OCI-LY1 (cell line): Measurements from ENCODE around the gene NT5C2.

ENCODE experiments used
- H2AFZ ChIP-seq: fragments of 200-600 bp; sonication (generic), shearing (Covaris generic); 2 replicates; pipeline ENCODE4 v1.6.0; 2014; ENCODE audit warnings: antibody characterized with exemption, mild to moderate bottlenecking, low read length
- H3F3A ChIP-seq: fragments of 200-600 bp; sonication (generic), shearing (Covaris generic); 2 replicates; pipeline ENCODE4 v1.6.0; 2014; ENCODE audit warnings: mild to moderate bottlenecking, antibody characterized with exemption, low read length, moderate library complexity; ENCODE audit not compliant: insufficient read depth
- H3K27ac ChIP-seq: fragments of 200-600 bp; sonication (generic); 2 replicates; pipeline ENCODE4 v1.5.1; 2014; ENCODE audit warnings: low read length, mixed run types, mild to moderate bottlenecking, low read depth; ENCODE audit not compliant: poor library complexity, severe bottlenecking
- H3K27me3 ChIP-seq: fragments of 200-600 bp; sonication (generic); 2 replicates; pipeline ENCODE4 v1.6.0; 2014; ENCODE audit warnings: antibody characterized with exemption, mild to moderate bottlenecking, low read length, moderate library complexity; ENCODE audit not compliant: insufficient read depth
- H3K36me3 ChIP-seq: fragments of 200-600 bp; sonication (generic); 2 replicates; pipeline ENCODE4 v1.6.1; 2014; ENCODE audit warnings: mild to moderate bottlenecking, antibody characterized with exemption, low read length, moderate library complexity, mixed read lengths; ENCODE audit not compliant: insufficient read depth
- H3K4me1 ChIP-seq: fragments of 200-600 bp; sonication (generic); 2 replicates; pipeline ENCODE4 v1.5.1; 2014; ENCODE audit warnings: mild to moderate bottlenecking, low read length, moderate library complexity; ENCODE audit not compliant: insufficient read depth, severe bottlenecking
- H3K4me2 ChIP-seq: fragments of 200-600 bp; sonication (generic), shearing (Covaris generic); 2 replicates; pipeline ENCODE4 v1.6.1; 2014; ENCODE audit warnings: low read length
- H3K4me3 ChIP-seq: fragments of 200-600 bp; sonication (generic); 2 replicates; pipeline ENCODE4 v1.5.1; 2014; ENCODE audit warnings: low read length, low read depth, mild to moderate bottlenecking, mixed read lengths; ENCODE audit not compliant: poor library complexity, severe bottlenecking
- H3K79me2 ChIP-seq: fragments of 200-600 bp; shearing (Covaris generic); 2 replicates; pipeline ENCODE4 v1.6.1; 2016; ENCODE audit warnings: mixed run types, low read length, mixed read lengths; ENCODE audit not compliant: insufficient read depth
- H3K9ac ChIP-seq: fragments of 200-600 bp; sonication (generic), shearing (Covaris generic); 2 replicates; pipeline ENCODE4 v1.6.1; 2014; ENCODE audit warnings: mild to moderate bottlenecking, low read length, mixed read lengths
- H3K9me2 ChIP-seq: fragments of 200-600 bp; sonication (generic), shearing (Covaris generic); 2 replicates; pipeline ENCODE4 v1.6.1; 2014; ENCODE audit warnings: low read depth, mild to moderate bottlenecking, low read length, mixed read lengths
- H3K9me3 ChIP-seq: fragments of 200-600 bp; shearing (Covaris generic); 2 replicates; pipeline ENCODE4 v1.6.1; 2014; ENCODE audit warnings: low read length, mixed read lengths
- H4K20me1 ChIP-seq: fragments of 200-600 bp; sonication (generic), shearing (Covaris generic); 2 replicates; pipeline ENCODE4 v1.6.0; 2016; ENCODE audit warnings: mild to moderate bottlenecking, low read length; ENCODE audit not compliant: insufficient read depth
- EZH2 ChIP-seq: fragments of 200-600 bp; sonication (generic), shearing (Covaris generic); IDR thresholded peaks from 2 replicates; pipeline ENCODE4 v1.8.0; 2017; ENCODE audit warnings: borderline replicate concordance, mixed run types, mild to moderate bottlenecking, antibody characterized with exemption, low read length, moderate library complexity, mixed read lengths
- TF ChIP-seq, protein P1 (sequence below): fragments of 200-600 bp; sonication (generic), shearing (Covaris generic); IDR thresholded peaks from 2 replicates; pipeline ENCODE4 v1.5.1; 2017; ENCODE audit warnings: mild to moderate bottlenecking, antibody characterized with exemption, low read length, moderate library complexity, mixed read lengths

NT5C2 gene

DNA sequence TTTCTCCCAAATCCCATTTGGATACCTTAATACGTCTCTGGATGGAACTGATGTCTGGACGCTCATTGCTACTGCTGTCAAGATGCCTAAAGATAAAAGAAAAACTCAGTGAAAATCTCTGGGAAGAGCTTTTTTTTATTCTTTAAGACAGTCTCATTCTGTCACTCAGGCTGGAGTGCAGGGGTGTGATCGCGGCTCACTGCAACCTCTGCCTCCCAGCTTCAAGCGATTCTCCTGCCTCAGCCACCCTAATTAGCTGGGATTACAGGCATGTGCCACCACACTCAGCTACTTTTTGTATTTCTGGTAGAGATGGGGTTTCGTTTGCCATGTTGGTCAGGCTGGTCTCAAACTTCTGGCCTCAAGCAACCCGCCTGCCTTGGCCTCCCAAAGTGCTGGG lies 102.2 kb downstream of the NT5C2 start:
- H3K4me3 ChIP-seq, result no peak overlapping the region
- no peaks in the 10 kb centered on the region for H3K4me1 ChIP-seq
- H4K20me1 ChIP-seq, result no peaks in the 10 kb centered on the region
- no peak overlapping the region for H2AFZ ChIP-seq
- no peak overlapping the region for H3K9ac ChIP-seq
- H3K27me3 ChIP-seq, result no peaks in the 10 kb centered on the region
- H3K9me3 ChIP-seq, result no peaks in the 10 kb centered on the region
- H3K79me2 ChIP-seq, result no peaks in the 10 kb centered on the region
- no peak overlapping the region for H3K27ac ChIP-seq
- H3K36me3 ChIP-seq, result peaks cover 87% of the 10 kb centered on the region
- H3K9me2 ChIP-seq, result no peaks in the 10 kb centered on the region
- no peak overlapping the region for H3K4me2 ChIP-seq
- no peaks in the 10 kb centered on the region for H3F3A ChIP-seq
- TF ChIP-seq, protein P1, sequence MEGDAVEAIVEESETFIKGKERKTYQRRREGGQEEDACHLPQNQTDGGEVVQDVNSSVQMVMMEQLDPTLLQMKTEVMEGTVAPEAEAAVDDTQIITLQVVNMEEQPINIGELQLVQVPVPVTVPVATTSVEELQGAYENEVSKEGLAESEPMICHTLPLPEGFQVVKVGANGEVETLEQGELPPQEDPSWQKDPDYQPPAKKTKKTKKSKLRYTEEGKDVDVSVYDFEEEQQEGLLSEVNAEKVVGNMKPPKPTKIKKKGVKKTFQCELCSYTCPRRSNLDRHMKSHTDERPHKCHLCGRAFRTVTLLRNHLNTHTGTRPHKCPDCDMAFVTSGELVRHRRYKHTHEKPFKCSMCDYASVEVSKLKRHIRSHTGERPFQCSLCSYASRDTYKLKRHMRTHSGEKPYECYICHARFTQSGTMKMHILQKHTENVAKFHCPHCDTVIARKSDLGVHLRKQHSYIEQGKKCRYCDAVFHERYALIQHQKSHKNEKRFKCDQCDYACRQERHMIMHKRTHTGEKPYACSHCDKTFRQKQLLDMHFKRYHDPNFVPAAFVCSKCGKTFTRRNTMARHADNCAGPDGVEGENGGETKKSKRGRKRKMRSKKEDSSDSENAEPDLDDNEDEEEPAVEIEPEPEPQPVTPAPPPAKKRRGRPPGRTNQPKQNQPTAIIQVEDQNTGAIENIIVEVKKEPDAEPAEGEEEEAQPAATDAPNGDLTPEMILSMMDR, result no peak
- TF ChIP-seq EZH2, result no peak

DNA sequence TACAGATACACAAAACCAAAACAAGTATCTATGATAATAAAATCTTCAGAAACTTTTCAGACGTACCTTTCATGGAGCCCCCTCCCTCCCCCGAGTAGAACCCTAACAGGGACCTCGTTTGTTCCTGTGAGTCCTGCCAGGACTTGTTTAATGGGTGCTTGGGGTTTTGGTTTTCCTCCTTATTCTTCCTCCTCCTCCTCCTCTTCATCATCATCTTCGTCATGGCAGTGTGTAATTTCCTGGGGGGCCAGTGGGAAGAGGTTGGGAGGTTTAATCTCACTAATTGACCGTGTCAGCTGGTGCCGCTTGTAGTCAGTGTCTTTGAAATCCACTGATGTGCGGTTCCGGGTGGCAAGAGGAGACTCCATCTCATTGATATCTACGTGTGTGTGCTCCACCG lies 103.6 kb downstream of the NT5C2 start:
- Histone ChIP-seq H4K20me1 (no peaks in the 10 kb centered on the region), H3K9ac (no peak overlapping the region), H3K4me2 (no peak overlapping the region), H3K27ac (no peak overlapping the region), H3K27me3 (no peaks in the 10 kb centered on the region), H3K9me3 (no peaks in the 10 kb centered on the region), H3K36me3 (peaks cover 88% of the 10 kb centered on the region), H3K4me3 (no peak overlapping the region), H2AFZ (no peak overlapping the region), H3K9me2 (no peaks in the 10 kb centered on the region), H3K79me2 (no peaks in the 10 kb centered on the region), H3K4me1 (no peaks in the 10 kb centered on the region), H3F3A (no peaks in the 10 kb centered on the region)
- TF ChIP-seq, protein P1, result no peak
- TF ChIP-seq EZH2, result no peak

DNA sequence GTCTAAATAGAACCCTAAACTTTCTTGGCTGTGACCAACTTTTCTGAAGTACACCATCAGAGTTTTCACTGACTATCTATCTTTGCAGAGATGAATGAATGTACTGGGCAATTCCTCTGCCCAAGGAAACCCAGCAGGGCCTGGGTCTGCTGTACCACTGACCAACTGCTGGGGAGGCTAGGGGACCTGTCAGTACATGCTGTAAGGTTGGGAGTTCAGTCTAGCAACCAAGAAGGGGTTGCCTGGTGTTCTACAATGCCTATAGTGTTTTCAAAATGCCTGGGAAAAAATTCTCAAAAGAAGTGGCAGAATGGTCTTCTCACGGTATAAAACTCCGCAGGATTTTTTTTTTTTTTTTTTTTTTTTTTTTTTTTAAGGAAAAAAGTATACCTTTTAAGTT lies 106.3 kb downstream of the NT5C2 start:
- Histone ChIP-seq H3K4me2 (no peak overlapping the region), H3K36me3 (peaks cover 72% of the 10 kb centered on the region), H4K20me1 (no peaks in the 10 kb centered on the region), H3K9ac (no peak overlapping the region), H3K4me1 (no peaks in the 10 kb centered on the region), H3K4me3 (no peak overlapping the region), H3F3A (no peaks in the 10 kb centered on the region), H3K9me3 (no peaks in the 10 kb centered on the region), H3K27me3 (no peaks in the 10 kb centered on the region), H3K27ac (no peak overlapping the region), H3K9me2 (no peaks in the 10 kb centered on the region), H3K79me2 (no peaks in the 10 kb centered on the region), H2AFZ (no peak overlapping the region)
- TF ChIP-seq EZH2, result no peak
- TF ChIP-seq, protein P1, result no peak
